Measurements from ENCODE around the gene SCP2D1. TPM values are rescaled to one million over a fixed set of nuclear protein-coding genes. Genes with fewer than 3 reads are reported as not detected.

Gene SCP2D1
- total RNA-seq, 1 donor from 2014 or later = not detected

DNA sequence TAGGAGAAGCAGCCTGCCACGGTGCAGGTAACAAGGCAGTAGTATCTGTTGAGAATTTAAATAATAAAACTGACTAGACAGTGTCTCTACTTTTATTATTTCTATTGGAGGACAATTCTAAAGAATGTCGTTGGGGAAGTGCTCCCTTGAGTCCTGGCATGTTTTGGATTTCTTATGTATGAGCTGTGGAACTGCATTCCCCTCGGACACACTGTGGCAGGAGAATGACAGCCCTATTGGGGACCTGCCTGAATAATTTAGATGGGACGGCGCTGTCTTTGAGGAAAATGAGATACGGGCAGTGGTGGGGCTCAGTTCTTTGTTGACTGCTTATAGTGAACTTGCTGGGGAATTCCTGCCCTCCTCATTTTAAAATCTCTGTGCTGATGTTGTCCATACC, 2.4 kb upstream of the SCP2D1 start:
- ATAC-seq (no peak), DNase-seq (ENCODE audit: low spot score) (no peak)

DNA sequence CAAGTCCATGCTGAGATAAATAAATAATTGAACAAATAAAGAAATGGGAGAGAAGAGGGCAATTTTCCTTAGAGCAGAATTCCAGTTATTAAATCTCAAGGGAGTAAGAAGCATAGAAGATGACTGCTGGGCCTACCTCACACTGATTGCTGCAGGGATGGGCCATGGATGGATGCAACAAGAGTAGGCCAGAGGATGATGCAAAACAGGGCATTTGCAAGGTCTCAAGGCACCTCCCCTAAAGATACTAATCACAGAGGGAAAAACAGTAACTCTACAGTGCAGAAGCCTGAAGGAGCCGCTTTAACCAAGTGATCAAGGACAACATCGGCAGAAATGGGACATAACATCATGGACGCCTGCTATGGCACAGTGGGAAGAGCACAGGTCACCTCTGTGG, 1.7 kb upstream of the SCP2D1 start:
- ATAC-seq = no peak

DNA sequence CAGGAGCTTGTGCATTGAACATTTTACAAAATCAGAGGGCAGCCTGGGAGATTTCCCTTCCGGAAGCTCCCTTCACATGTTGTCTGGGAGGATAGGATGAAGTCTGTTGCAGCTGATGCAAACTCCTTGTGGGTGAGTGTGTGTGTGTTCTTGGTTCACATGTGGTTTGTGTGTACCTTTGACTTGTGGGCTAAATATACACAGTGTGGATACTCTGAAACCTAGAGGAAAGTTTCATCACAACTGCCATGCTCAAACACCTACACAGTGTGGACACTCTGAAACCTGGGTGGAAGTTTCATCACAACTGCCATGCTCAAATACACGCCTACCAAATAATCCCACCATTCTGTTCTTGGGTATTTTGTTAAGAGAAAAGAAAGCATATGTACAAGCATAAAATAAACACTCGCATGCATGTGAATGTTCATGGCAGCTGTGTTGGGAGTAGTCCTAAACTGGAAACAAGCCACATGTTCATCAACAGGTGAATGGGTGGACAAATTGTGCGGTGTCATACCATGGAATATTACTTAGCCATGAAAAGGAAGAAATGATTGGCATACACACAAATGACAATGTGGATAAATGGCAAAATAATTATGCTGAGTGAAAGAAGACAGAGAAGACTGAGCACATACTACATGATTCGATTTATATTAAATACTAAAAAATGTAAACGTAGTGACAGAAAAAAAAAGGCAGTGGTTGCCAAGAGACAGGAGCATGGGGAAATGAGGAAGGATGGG, 1.8 kb downstream of the SCP2D1 start:
- no peak for DNase-seq (ENCODE audit: low spot score)
- no peak for ATAC-seq

More for the DNA sequence above, 1.7 kb upstream of the SCP2D1 start:
- no peak for DNase-seq (ENCODE audit: low spot score)

DNA sequence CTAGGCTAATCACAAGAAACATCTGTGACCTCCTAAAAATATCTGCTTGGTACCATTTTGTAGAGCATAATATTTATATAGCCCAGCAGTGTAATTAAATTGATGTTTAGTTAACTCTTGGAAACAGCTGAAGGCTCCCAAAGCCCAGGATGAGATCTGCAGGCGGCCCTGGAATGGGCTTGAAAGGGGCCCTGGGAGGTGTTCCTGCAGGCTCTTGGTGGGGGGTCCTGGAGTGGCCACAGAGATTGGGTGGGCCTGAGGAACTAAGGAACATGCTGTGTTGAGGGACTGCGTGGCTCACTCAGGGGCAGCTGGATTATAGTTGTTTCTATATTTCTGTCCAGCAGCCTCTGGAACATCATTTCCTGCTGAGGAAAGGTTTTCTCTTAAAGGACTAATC, 9.2 kb downstream of the SCP2D1 start:
- no peak for ATAC-seq
- no peak for DNase-seq (ENCODE audit: low spot score)

DNA sequence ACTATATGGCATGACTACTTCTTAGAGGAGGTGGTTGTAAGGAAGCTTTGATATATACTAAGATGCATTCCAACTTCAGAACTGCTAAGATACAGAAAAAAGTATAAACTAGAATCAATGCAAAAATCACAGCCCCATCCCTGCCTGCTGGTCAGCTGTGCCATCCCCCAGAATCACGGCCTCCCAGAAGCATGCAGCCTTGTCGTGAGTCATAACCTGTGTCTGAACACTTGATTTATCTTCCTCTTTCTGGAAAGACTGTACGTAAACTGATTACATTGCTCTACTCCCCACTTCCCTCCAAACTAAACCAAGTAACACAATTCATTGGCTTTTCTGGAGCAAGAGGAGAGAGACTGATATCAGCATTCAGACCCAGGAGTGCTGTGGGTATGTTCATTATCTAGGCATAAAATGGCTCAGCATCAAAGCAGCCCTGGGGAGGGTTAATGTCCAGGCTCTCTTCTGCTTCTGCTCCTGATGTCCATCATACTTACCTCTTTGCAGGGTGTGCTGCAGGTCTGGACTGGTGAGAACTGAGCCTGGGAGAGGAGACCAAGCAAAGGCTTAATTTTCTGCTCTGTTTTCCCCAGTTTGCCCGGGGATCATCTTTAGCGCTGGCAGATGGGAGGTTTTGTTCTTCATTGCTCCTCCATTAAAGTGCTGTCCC, 18.4 kb downstream of the SCP2D1 start:
- DNase-seq (ENCODE audit: low spot score) (no peak), ATAC-seq (no peak)

DNA sequence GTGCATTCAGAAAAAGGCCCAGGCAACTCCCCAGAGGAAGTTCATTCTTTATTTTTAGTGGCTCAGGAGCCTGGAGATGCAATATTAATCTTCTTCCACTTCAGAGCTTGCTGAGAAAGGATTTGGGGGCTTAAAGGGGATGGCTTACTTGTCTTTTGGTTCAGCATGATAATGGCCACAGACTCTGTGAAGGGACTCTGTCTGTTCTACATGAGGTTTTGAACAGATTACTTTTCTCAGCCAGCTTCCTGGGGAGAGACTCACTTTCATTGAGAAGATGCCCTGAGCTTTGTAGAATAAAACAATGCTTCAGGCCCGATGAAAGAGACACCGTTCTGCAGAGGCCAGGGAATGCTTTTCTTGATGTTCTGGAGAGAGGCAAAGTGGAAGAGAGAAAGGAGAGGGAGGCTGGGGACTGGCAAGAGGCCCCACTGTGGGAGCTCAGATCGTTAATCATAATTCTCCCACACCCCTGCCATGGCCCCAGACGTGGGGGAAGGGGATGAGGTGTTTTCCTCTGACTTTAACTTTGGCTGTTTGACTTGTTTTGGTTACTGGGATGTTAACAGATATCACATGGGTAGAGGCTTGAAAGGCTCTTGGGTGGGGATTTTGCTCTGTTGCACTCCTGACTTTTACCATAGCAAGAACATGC, 19.1 kb downstream of the SCP2D1 start:
- no peak for DNase-seq (ENCODE audit: low spot score)

DNA sequence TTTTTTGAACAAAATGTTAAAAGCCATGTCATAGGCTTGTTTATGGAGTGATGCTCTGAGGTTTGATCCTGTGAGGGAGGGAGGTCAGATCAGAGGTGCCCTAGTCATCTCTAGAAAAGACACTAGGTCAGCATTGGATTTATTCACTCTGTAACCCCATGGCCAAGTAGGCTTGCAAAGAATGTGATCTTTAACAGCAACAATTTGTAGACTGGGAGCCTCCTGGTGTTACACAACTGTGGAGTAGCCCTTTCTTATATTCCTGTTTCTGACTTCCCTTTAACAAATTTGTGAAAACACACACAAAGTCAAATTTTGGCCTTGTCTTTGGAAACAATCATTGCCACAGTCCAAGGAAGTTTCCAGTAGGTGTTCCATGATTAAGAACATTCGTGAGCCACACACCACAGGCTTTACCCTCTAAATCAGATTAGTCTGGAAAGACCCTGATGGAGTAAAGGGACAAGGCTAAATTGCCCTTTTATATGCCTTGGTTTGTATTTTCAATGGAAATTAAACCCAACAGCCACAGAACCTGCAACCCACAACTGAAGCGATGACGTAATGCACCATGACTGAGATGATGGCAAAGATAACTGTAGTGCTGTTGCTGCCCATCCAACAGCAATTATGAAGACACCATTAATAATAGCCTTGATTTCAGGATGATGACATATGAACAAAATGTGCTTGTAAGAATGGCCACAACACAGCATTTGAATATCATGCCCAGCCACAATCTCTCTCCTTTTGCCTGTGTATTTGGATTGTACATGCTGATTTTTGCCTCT, 22.1 kb downstream of the SCP2D1 start:
- no peak for DNase-seq (ENCODE audit: low spot score)
- no peak for ATAC-seq

More for the DNA sequence above, 19.1 kb downstream of the SCP2D1 start:
- no peak for ATAC-seq

DNA sequence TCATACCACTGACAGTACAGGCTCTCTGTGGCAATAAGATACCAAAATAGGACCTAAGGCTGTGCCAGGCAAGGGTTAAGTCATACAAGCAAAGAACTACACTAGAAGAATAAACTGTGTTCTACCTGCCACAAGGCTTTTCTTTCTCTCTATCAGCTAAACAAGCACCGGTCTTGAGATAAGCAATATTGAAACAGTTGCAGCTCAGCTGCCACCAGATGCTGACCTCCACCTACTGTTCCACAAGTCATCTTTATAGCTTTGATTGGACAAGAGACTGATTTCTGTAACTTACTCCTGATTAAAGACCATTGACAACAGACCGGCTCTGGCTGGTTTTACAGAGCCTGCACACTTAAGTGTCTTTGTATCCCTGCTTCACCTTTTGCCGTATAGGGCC, 24.1 kb downstream of the SCP2D1 start:
- DNase-seq (ENCODE audit: low spot score) (no peak), ATAC-seq (no peak)

DNA sequence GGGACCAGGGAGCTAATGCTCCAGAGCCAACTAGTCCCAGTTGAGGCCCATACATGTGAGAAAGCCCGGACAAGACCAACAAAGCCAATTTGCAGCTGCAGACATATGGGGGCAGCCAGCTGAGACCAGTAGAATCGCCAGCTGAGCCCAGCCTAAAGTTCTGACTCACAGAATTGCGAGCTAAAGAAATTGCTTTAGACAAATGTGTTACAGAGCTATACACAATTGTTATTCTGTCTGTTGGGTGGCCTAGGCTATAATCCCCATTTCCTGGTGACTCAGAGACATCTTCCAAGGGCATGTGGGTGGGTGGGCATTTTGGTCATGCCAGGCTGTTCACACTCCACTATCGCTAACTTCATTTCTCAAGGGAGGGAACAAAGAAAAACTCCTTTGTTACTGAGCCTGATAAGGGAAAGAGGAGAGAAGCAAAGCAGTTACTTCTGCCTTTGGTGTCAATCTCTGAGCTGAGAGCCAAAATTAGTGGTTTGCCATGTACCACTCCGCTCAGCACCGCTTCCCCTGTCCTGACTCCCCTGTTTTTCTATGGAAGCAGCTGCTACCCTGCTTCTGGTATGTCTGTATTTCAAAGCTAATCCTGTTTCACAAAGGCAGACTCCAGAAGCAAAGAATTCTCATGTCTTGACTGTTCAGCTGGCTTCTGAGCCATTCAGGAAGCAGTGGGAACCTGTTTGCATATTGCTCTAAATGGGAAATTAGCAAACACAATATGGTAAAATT, 26.1 kb downstream of the SCP2D1 start:
- no peak for ATAC-seq
- DNase-seq (ENCODE audit: low spot score) = no peak

DNA sequence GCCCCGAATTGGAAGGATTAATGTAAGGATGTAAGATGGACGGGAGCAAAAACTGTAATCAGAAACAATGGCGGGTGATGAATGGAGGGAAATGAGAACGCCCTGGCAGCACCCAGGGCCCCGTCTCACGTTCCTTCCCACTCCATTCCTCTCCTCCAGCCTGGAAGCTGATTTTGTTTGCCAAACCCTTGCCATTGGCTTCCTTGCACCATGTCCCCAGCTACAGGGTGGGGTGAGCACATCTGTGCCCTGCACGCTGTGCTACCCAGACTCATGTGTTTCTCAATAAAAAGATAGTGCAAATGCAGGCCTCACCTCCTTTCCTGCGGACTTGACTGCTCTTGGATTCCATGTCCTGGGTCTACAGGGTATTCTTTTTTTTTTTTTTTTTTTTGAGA, 26.7 kb downstream of the SCP2D1 start:
- ATAC-seq (no peak), DNase-seq (ENCODE audit: low spot score) (no peak)

DNA sequence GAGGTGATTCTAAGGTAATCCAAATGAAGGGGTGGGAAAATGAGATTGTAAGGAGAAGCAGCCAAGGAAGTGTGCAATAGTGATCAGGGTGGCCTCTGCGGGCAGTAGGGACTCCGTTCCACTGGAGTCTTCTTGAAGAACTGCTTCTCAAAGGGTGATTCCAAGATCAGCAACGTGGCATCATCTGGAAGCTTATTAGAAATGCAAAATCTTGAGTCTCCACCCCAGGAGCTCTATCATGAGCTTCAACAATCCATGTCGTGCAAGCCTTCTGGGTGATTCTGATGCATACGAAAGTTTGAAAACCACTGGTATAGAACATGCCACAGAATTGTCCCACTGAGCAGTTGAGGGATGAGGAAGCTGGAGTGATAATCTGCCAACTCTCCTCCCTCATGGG, 31.4 kb downstream of the SCP2D1 start:
- DNase-seq (ENCODE audit: low spot score) (no peak), ATAC-seq (no peak)

DNA sequence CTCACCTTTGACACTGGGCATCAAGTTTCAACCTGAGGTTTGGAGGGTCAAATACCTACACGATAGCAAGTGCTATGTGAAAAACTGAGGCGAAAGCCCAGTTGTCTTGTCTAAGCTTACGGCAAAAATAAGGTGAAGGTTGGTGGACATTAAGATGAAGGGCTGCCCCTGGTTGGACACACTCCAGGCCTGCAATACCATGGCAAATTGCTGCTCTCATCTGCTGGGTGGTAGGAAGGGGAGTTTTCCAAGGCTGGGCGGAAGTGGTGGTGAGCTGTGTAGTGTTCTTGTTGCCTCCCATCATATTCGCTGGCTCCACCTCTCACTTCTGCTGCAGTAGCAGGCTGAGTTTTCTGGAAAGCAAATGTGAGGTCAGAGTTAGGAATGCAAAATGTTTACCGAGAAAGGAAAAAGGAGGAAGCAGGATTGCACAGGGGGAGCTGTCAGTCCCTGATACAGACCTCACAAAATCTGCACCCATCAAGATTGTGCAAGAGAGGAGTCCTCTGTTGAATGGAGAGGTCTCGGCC, 33.7 kb downstream of the SCP2D1 start:
- ATAC-seq (no peak), DNase-seq (ENCODE audit: low spot score) (no peak)

DNA sequence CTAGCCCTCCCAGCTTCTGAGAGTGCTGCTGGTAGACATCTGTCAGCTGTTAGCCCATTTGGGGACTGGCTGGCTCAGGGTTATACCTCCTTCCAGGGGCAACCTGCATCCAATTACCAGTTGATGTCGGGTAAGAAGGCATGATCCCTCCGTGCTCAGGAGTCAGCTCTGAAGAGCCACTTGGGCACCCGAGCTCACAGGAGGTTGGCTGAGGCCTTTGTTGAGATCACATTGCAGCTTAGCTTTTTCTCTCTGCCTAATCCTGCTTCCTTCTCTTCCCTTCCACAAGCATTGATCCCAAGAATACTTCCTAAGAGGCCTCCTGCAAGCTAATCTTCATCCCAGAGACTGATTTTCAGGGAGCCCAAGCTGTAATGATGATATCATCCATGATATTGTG, 35.5 kb downstream of the SCP2D1 start:
- DNase-seq (ENCODE audit: low spot score) (no peak), ATAC-seq (no peak)

DNA sequence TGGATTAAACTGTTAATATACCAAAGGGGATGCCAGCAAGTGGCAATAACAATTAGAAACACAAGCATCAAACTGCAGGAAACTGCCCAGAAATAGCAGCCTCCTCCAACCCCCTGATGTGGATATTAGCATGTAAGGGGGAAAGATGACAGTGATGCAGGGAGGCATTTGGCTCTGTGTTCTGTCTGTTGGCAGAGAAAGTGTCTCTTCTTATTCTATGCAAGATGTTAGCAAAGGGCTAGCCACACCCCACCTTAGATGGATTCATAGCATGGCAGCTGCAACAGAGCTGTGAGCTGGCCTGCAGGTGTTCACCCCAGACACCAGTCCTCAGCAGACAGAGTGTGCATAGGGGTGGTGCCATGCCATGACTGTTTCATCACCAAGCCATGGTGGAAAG, 38.0 kb downstream of the SCP2D1 start:
- no peak for ATAC-seq
- DNase-seq (ENCODE audit: low spot score) = no peak

DNA sequence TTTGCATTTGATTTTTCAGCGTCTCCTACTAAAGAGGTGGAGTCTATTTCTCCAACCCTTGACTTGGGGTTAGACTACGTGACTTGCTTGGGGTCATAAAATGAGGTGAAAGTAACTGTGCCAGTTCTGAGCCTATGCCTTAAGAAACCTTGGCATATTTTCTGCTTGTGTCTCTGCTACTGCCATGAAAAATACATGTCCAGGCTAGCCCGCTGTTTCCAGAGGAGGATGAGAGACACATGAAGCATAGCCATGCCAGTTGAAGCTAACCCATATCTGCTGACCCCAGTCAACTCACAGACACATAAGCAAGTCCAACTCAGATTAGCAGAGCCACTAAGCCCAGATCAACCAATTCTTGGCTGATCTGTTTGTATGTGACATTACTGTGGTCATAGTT, 38.7 kb downstream of the SCP2D1 start:
- ATAC-seq = no peak

DNA sequence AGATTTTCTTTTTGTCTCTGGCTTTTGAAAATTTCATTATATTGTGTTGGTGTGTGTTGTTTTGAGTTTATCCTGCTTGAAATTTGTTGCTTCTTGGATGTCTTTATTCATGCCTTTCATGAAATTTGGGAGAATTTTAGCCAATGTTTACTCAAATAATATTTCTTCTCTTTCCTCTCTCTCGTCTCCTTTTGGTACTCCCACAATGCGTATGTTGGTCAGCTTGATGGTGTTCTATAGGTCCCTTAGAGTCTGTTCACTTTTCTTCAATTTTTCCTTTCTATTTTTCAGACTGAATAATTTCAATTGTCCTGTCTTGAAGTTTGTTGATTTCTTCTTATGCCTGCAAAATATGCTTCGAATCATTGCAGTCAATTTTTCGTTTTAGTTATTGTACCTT, 39.6 kb downstream of the SCP2D1 start:
- DNase-seq (ENCODE audit: low spot score) (no peak), ATAC-seq (no peak)

More for the DNA sequence above, 38.7 kb downstream of the SCP2D1 start:
- DNase-seq (ENCODE audit: low spot score) = no peak

DNA sequence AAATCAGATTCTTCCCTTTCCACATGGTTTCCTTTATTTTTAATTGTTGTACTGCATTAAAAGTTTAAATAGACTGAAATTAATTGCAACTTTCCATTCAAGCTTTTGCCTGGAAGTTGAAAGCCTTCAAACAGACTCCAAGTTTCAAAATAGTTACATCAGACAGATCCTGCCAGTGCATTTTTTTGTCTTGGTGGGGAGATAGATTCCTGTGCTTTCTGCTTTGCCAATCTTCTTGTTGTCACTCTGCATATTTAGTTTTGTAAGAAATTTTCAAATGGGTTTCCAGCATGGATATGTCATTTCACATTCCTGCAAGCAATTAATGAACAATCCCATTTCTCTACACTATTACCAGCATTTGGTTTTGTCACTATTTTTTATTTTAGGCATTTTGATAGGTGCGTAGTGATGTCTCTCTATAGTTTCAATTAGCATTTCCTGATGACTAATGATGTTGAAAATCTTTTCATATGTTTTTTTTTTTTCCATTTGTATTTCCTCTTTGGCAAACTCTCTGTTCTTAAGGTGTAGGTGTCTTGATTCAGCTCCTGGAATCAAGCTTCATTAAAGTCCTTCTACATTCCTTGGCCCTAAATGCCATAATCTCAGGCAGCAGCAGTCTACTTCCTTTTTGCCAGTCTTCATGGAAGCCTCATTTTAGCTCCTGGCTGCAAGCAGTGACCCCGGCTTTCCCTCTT, 40.5 kb downstream of the SCP2D1 start:
- ATAC-seq (no peak), DNase-seq (ENCODE audit: low spot score) (no peak)

DNA sequence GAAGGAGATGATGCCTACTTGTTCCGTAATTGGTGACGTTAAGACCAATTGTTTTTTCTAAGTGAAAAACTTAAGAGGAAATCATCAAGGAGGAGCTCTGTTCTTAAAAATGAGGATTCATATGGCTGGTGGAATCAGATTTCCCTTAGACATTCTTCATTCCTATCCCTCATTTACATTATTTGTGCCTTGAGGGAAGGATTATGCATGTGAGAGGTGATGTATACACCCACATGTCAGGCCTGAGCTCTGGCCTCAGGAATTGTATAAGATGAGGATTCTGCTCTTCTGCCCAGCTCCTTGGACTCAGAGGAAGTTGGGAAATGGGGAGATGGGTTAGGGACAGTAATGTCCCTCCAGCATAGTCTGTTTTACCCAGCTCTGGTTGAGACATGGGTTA, 42.3 kb downstream of the SCP2D1 start:
- ATAC-seq (no peak), DNase-seq (ENCODE audit: low spot score) (no peak)

DNA sequence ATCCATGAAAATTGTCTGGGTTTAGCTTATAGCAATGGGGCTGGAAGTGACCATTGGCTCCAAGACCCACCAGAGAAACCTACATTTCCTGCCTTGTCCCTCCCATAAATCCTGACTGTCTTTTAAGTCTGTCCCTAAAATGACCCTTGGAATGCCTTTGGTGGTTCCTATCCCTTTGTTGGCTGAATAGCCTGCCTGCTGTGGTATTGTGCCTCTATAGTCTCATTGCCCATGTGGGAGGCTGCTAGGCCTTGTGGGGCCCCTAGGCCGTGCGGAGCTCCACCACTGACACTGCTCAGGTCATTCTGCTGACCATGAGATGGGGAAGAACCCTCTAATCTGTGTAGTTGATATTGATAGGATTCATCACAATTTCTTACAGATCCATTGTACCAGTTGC, 43.3 kb downstream of the SCP2D1 start:
- DNase-seq (ENCODE audit: low spot score) (no peak), ATAC-seq (no peak)

DNA sequence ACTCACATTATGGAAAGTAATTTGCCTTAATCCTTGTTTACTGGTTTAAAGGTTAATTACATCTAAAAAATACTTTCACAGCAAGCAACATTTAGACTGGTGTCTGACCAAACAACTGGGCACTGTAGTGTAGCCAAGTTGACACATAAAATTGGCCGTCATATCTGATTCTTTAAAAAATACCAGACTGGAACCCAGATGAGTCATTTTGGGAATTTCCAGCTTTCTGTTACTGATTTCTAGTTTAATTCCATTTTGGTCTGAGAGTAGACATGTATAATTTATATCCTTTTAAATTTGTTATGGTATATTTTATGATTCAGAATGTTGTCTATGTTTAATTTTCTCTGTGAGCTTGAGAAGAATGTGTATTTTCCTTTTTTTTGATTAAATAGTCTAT, 44.1 kb downstream of the SCP2D1 start:
- DNase-seq (ENCODE audit: low spot score) = no peak
- ATAC-seq = no peak
